ENCODE measurements around the gene GREB1.

The GREB1 gene

DNA sequence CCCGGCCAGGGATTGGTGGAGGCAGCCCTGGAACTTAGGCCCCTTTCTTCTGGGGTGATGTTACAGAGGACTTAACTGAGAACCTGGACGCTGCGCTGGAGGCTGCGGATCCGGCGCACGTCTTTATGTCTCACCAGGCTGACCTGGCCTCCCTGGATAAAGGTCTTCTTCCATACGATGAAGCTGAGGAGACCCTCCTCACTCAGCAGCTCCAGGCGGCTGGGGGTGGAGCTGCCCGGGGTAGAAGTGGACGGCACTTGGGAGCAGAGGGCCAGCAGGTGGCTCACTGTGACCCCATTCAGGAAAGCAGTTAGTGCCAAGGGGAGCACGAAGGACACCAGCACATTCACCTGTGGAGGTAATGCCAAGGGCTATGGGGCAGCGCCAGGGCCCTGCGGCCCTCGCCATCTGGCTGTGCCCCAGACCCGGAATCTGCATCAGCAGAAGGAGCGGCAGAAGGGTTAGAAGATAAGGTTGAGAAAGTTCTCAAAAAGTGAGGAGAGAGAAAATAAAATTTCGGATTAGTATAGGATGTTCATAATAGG lies 128.1 kb downstream of the GREB1 start:
- no peak overlapping the region for H3K4me3 ChIP-seq (ENCODE audit: low read depth, low read length)
- TF ChIP-seq, protein P1, sequence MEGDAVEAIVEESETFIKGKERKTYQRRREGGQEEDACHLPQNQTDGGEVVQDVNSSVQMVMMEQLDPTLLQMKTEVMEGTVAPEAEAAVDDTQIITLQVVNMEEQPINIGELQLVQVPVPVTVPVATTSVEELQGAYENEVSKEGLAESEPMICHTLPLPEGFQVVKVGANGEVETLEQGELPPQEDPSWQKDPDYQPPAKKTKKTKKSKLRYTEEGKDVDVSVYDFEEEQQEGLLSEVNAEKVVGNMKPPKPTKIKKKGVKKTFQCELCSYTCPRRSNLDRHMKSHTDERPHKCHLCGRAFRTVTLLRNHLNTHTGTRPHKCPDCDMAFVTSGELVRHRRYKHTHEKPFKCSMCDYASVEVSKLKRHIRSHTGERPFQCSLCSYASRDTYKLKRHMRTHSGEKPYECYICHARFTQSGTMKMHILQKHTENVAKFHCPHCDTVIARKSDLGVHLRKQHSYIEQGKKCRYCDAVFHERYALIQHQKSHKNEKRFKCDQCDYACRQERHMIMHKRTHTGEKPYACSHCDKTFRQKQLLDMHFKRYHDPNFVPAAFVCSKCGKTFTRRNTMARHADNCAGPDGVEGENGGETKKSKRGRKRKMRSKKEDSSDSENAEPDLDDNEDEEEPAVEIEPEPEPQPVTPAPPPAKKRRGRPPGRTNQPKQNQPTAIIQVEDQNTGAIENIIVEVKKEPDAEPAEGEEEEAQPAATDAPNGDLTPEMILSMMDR (IDR thresholded peaks at IDR 0.05; ENCODE audit: low read depth, low read length), result no peak

GRCh38 chr2:11662882-11663281 lies 129.0 kb downstream of the GREB1 start:
- no peak overlapping the region for H3K4me3 ChIP-seq (ENCODE audit: low read depth, low read length)

GRCh38 chr2:11663427-11663826 lies 129.6 kb downstream of the GREB1 start:
- TF ChIP-seq, protein P1 (IDR thresholded peaks at IDR 0.05; ENCODE audit: low read depth, low read length), result no peak
- no peak overlapping the region for H3K4me3 ChIP-seq (ENCODE audit: low read depth, low read length)

More at GRCh38 chr2:11662882-11663281, 129.0 kb downstream of the GREB1 start:
- TF ChIP-seq, protein P1 (IDR thresholded peaks at IDR 0.05; ENCODE audit: low read depth, low read length), result no peak

GRCh38 chr2:11665028-11665427 lies 131.2 kb downstream of the GREB1 start:
- no peak overlapping the region for H3K4me3 ChIP-seq (ENCODE audit: low read depth, low read length)
- TF ChIP-seq, protein P1 (IDR thresholded peaks at IDR 0.05; ENCODE audit: low read depth, low read length), result no peak

DNA sequence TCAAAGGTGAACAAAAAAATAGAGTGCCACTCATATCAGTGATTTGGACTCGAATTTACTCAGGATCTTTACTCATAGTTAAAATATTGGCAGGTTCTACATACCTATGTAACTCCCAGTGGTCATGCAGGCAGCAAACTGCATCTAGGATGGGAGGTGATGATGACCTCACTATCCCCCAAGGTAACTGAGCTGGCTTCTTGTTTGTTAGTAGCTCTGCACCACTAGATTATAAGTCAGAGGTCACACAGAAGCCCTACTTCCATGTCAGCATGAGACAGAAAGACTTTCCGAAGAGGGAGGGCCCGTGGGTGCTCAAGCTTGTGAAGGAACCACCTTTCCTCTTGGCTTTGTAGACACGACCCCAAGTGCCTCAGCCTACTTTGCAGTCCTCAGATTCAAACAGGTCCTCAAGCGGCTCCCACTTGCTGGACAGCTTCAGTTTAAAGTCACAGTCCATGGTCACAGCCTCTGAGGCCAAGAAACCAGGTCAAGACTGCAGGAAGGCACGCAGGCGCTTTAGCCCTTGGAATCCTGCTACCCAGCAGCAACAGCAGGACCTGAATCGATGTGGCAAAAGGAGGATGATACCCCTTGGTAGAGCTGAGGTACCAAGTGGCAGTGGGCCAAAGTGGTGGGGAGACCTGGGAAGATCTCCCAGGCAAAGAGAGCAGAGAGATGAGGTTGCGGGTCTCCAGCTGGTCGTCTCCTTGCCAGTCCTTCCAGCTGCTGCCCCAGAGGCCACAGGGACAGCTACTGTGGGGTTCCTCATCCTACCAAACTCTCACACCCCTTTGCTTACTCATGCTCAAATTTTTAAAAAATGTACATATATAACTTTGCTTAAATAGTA lies 131.9 kb downstream of the GREB1 start:
- H3K4me3 ChIP-seq (ENCODE audit: low read depth, low read length), result no peak overlapping the region
- TF ChIP-seq, protein P1 (IDR thresholded peaks at IDR 0.05; ENCODE audit: low read depth, low read length), result no peak

DNA sequence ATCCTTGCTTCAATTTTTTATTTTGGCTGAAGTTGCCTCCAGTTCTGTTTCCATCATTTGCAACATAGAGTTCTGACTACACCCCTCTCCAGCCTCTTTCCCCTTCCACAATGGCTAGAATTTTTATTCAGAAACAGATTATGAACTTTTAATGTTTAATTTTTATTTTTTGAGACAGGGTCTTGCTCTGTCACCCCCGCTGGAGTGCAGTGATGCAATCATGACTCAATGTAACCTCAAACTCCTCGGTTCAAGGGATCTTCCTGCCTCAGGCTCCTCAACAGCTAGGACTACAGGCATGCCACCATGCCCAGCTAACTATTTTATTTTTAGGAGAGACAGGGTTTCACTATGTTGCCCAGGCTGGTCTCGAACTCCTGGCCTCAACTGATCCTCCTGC lies 133.3 kb downstream of the GREB1 start:
- TF ChIP-seq, protein P1 (IDR thresholded peaks at IDR 0.05; ENCODE audit: low read depth, low read length), result no peak
- H3K4me3 ChIP-seq (ENCODE audit: low read depth, low read length), result no peak overlapping the region

Data from WI38 (cell line).